ENCODE measurements around the gene C12orf42.

DNA sequence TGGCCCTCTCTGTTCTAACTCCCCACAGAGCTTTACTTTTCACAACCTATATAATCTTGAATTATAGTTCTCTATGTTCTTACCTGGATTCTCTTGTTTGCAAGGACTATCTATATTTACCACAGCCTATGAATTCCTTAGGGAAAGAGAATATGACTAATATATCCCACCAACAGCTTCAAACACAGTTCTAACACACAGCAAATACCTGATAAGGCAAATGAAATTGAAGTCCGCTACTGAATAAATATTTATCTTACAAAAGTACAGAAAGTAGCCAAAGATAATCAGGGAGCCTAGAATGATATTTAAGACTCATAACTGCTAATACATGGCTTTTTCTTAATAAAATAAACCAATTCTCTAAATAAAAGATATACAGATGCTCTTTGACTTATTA is 165.1 kb downstream of the C12orf42 start:
- no peak for TF ChIP-seq HDAC6 (IDR thresholded peaks at IDR 0.05; ENCODE audit: unreplicated experiment)
- TF ChIP-seq MXI1 (IDR thresholded peaks at IDR 0.05; ENCODE audit: low read depth, low read length): no peak
- no peak for TF ChIP-seq SUZ12 (IDR thresholded peaks at IDR 0.05; ENCODE audit: unreplicated experiment)
- no peak for TF ChIP-seq EZH2 (IDR thresholded peaks at IDR 0.05; ENCODE audit: borderline replicate concordance, control insufficient read depth, low read depth, low read length)
- TF ChIP-seq, protein P1, sequence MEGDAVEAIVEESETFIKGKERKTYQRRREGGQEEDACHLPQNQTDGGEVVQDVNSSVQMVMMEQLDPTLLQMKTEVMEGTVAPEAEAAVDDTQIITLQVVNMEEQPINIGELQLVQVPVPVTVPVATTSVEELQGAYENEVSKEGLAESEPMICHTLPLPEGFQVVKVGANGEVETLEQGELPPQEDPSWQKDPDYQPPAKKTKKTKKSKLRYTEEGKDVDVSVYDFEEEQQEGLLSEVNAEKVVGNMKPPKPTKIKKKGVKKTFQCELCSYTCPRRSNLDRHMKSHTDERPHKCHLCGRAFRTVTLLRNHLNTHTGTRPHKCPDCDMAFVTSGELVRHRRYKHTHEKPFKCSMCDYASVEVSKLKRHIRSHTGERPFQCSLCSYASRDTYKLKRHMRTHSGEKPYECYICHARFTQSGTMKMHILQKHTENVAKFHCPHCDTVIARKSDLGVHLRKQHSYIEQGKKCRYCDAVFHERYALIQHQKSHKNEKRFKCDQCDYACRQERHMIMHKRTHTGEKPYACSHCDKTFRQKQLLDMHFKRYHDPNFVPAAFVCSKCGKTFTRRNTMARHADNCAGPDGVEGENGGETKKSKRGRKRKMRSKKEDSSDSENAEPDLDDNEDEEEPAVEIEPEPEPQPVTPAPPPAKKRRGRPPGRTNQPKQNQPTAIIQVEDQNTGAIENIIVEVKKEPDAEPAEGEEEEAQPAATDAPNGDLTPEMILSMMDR (IDR thresholded peaks at IDR 0.05 in 2 of 3, conservative IDR thresholded peaks at IDR 0.05 in 1 of 3; ENCODE audit: control insufficient read depth in 2 of 3, extremely low read depth in 1 of 3, insufficient read depth in 1 of 3, low read depth in 3 of 3, low read length in 3 of 3): no peak
- TF ChIP-seq PML (IDR thresholded peaks at IDR 0.05; ENCODE audit: low read length): no peak
- TF ChIP-seq KDM1A (IDR thresholded peaks at IDR 0.05; ENCODE audit: borderline replicate concordance): no peak
- TF ChIP-seq POLR2A (IDR thresholded peaks at IDR 0.05; ENCODE audit: low read depth, low read length): no peak
- TF ChIP-seq, protein P2, sequence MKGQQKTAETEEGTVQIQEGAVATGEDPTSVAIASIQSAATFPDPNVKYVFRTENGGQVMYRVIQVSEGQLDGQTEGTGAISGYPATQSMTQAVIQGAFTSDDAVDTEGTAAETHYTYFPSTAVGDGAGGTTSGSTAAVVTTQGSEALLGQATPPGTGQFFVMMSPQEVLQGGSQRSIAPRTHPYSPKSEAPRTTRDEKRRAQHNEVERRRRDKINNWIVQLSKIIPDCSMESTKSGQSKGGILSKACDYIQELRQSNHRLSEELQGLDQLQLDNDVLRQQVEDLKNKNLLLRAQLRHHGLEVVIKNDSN (IDR thresholded peaks at IDR 0.05; ENCODE audit: borderline replicate concordance, extremely low read length, insufficient read depth, low read depth, low read length): no peak
- TF ChIP-seq, protein P3, sequence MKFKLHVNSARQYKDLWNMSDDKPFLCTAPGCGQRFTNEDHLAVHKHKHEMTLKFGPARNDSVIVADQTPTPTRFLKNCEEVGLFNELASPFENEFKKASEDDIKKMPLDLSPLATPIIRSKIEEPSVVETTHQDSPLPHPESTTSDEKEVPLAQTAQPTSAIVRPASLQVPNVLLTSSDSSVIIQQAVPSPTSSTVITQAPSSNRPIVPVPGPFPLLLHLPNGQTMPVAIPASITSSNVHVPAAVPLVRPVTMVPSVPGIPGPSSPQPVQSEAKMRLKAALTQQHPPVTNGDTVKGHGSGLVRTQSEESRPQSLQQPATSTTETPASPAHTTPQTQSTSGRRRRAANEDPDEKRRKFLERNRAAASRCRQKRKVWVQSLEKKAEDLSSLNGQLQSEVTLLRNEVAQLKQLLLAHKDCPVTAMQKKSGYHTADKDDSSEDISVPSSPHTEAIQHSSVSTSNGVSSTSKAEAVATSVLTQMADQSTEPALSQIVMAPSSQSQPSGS (IDR thresholded peaks at IDR 0.05; ENCODE audit: low read length): no peak
- TF ChIP-seq POU2F2 (IDR thresholded peaks at IDR 0.05; ENCODE audit: borderline replicate concordance, low read depth, low read length): no peak
- TF ChIP-seq, protein P4, sequence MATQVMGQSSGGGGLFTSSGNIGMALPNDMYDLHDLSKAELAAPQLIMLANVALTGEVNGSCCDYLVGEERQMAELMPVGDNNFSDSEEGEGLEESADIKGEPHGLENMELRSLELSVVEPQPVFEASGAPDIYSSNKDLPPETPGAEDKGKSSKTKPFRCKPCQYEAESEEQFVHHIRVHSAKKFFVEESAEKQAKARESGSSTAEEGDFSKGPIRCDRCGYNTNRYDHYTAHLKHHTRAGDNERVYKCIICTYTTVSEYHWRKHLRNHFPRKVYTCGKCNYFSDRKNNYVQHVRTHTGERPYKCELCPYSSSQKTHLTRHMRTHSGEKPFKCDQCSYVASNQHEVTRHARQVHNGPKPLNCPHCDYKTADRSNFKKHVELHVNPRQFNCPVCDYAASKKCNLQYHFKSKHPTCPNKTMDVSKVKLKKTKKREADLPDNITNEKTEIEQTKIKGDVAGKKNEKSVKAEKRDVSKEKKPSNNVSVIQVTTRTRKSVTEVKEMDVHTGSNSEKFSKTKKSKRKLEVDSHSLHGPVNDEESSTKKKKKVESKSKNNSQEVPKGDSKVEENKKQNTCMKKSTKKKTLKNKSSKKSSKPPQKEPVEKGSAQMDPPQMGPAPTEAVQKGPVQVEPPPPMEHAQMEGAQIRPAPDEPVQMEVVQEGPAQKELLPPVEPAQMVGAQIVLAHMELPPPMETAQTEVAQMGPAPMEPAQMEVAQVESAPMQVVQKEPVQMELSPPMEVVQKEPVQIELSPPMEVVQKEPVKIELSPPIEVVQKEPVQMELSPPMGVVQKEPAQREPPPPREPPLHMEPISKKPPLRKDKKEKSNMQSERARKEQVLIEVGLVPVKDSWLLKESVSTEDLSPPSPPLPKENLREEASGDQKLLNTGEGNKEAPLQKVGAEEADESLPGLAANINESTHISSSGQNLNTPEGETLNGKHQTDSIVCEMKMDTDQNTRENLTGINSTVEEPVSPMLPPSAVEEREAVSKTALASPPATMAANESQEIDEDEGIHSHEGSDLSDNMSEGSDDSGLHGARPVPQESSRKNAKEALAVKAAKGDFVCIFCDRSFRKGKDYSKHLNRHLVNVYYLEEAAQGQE (IDR thresholded peaks at IDR 0.05; ENCODE audit: low read depth, low read length): no peak
- TF ChIP-seq NR2C2 (IDR thresholded peaks at IDR 0.05; ENCODE audit: borderline replicate concordance, control insufficient read depth, insufficient read length, low read depth): no peak

Data from GM12878 (cell line).